WTC11 (cell line): ENCODE results near the gene DDX21. TPM values are rescaled to one million over a fixed set of nuclear protein-coding genes. Genes with fewer than 3 reads are reported as not detected.

ENCODE experiments used
- ATAC-seq: fragments of 200-7000 bp; cut with Tn5 transposase; 2 replicates; pipeline ENCODE4 v1.10.0; 2021; ENCODE audit warnings: mild to moderate bottlenecking, moderate library complexity
- CTCF ChIA-PET: fragments of 300-600 bp; sonication (Branson Sonifier 250); formaldehyde crosslinking; loops from one replicate; lab custom pipeline; 2021; ENCODE audit warnings: antibody characterized with exemption; lab: Charles Lee
- POLR2A ChIA-PET: fragments of 350-600 bp; sonication (Branson Sonifier 250); formaldehyde crosslinking; loops from one replicate; lab custom pipeline; 2021; ENCODE audit warnings: antibody characterized with exemption; lab: Charles Lee
- DNase-seq: peaks from one replicate; pipeline ENCODE4 v3.0.0; 2021; ENCODE audit warnings: low spot score
- H3K27ac Mint-ChIP-seq: 2 replicates; pipeline ENCODE4 v1.8.0; 2021; ENCODE audit warnings: mixed read lengths
- H3K27me3 Mint-ChIP-seq: 2 replicates; pipeline ENCODE4 v1.8.0; 2021; ENCODE audit warnings: low read depth, mild to moderate bottlenecking, moderate library complexity, mixed read lengths
- H3K36me3 Mint-ChIP-seq: 2 replicates; pipeline ENCODE4 v1.8.0; 2021; ENCODE audit warnings: mixed read lengths
- H3K4me1 Mint-ChIP-seq: 2 replicates; pipeline ENCODE4 v1.8.0; 2022; ENCODE audit warnings: mixed read lengths
- H3K4me3 Mint-ChIP-seq: 2 replicates; pipeline ENCODE4 v1.8.0; 2021; ENCODE audit warnings: mild to moderate bottlenecking, moderate library complexity, mixed read lengths
- H3K9me3 Mint-ChIP-seq: 2 replicates; pipeline ENCODE4 v1.8.0; 2021; ENCODE audit warnings: mixed read lengths
- ARID4B ChIP-seq: sonication (generic); formaldehyde crosslinking; IDR thresholded peaks from 2 replicates; pipeline ENCODE4 v1.8.0; 2023; ENCODE audit warnings: missing genetic modification reagents, mild to moderate bottlenecking, borderline replicate concordance
- CTCF ChIP-seq: fragments of 200-600 bp; IDR thresholded peaks from 2 replicates; pipeline ENCODE4 v1.8.0; 2022; ENCODE audit warnings: antibody characterized with exemption
- E2F5 ChIP-seq: sonication (generic); formaldehyde crosslinking; IDR thresholded peaks from 2 replicates; pipeline ENCODE4 v1.8.1; 2022; ENCODE audit warnings: mild to moderate bottlenecking, moderate library complexity, missing genetic modification reagents
- ESRRA ChIP-seq: sonication (generic); formaldehyde crosslinking; IDR thresholded peaks from 2 replicates; pipeline ENCODE4 v1.8.1; 2022; ENCODE audit warnings: mild to moderate bottlenecking, missing genetic modification reagents, borderline replicate concordance
- GABPB1 ChIP-seq: sonication (generic); formaldehyde crosslinking; IDR thresholded peaks from 2 replicates; pipeline ENCODE4 v1.8.1; 2023; ENCODE audit warnings: mild to moderate bottlenecking, missing genetic modification reagents
- GTF2I ChIP-seq: fragments of 250-450 bp; sonication (Bioruptor Pico); conservative IDR thresholded peaks from 2 replicates; pipeline ENCODE4 v1.4.0; 2021; ENCODE audit warnings: mild to moderate bottlenecking
- JAZF1 ChIP-seq: fragments of 250-450 bp; sonication (Bioruptor Pico); IDR thresholded peaks from 2 replicates; pipeline ENCODE4 v1.9.0; 2021; ENCODE audit warnings: moderate library complexity, mild to moderate bottlenecking, inconsistent platforms
- JUN ChIP-seq: sonication (generic); formaldehyde crosslinking; IDR thresholded peaks from 2 replicates; pipeline ENCODE4 v1.8.0; 2023; ENCODE audit warnings: mild to moderate bottlenecking, missing genetic modification reagents
- MYBL2 ChIP-seq: sonication (generic); formaldehyde crosslinking; IDR thresholded peaks from 2 replicates; pipeline ENCODE4 v1.8.1; 2023; ENCODE audit warnings: mild to moderate bottlenecking, moderate library complexity, missing genetic modification reagents
- NFYB ChIP-seq: sonication (generic); formaldehyde crosslinking; conservative IDR thresholded peaks from 2 replicates; pipeline ENCODE4 v1.8.0; 2022; ENCODE audit warnings: low read depth, missing genetic modification reagents
- NR1H2 ChIP-seq: sonication (generic); formaldehyde crosslinking; IDR thresholded peaks from 2 replicates; pipeline ENCODE4 v1.9.0; 2021; ENCODE audit warnings: mild to moderate bottlenecking, moderate library complexity, missing genetic modification reagents
- OVOL2 ChIP-seq: fragments of 250-450 bp; sonication (Bioruptor Pico); IDR thresholded peaks from 2 replicates; pipeline ENCODE4 v1.9.0; 2021; ENCODE audit warnings: mild to moderate bottlenecking, borderline replicate concordance
- PREB ChIP-seq: sonication (generic); formaldehyde crosslinking; IDR thresholded peaks from 2 replicates; pipeline ENCODE4 v1.8.1; 2022; ENCODE audit warnings: mild to moderate bottlenecking, missing genetic modification reagents, moderate library complexity, borderline replicate concordance
- TEAD1 ChIP-seq: sonication (generic); formaldehyde crosslinking; IDR thresholded peaks from 2 replicates; pipeline ENCODE4 v1.8.0; 2022; ENCODE audit warnings: mild to moderate bottlenecking, missing genetic modification reagents
- ZNF219 ChIP-seq: sonication (generic); formaldehyde crosslinking; IDR thresholded peaks from 2 replicates; pipeline ENCODE4 v1.8.0; 2023; ENCODE audit warnings: missing genetic modification reagents, mild to moderate bottlenecking, borderline replicate concordance
- ZNF416 ChIP-seq: fragments of 250-450 bp; sonication (Bioruptor Pico); IDR thresholded peaks from 2 replicates; pipeline ENCODE4 v1.9.0; 2021; ENCODE audit warnings: mild to moderate bottlenecking, inconsistent platforms
- total RNA-seq: library from RNA; stranded (reverse); gene quantifications from 3 replicates; pipeline ENCODE4 v1.2.3, GENCODE V29; 2021
- TF ChIP-seq, protein P1 (sequence below): fragments of 250-450 bp; sonication (Bioruptor Pico); IDR thresholded peaks from 2 replicates; pipeline ENCODE4 v1.9.0; 2021; ENCODE audit warnings: moderate library complexity, mild to moderate bottlenecking, inconsistent platforms, borderline replicate concordance

Gene DDX21
- total RNA-seq, 1 experiment from 2014 or later = 194 TPM

DNA sequence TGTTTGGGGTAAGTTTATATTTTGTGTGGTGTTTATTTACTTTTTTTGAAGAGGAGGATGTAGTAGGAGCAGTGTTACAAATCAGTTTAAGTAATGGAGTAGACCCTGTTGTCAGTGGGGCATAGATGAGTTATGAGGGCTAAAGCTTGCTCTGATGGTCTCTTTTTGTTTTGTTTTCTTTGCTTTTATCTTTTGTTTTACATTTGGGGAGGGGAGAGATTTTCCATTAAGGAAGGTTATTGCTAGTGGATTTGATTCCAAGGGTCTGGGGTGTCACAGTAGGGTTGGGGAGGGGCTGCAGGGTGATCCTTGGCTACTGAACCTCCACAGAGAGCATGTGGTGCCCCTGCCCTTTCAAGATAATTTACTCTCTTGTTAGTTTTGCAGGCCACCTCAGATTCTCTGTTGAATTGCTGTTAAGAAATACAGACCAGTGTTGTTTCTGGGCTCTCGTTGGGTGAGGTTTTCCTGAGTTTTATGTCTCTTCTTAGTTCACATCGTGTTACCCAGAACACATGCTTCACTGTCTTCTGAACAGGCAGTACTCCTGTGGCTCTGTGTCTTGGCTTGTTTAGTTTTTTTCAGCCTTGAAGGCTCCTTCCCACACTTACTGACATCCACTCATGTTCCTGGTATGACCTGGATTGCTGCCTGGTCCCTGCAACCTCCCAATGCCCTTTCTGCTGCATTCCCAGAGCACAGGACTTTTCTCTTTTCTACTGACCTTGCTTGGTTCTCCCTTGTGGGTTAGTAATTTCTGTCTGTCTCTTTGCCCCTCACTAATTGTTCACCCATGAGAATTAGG, 36.9 kb downstream of the DDX21 start:
- no peak for TF ChIP-seq TEAD1 (CRISPR knock-in tag)
- TF ChIP-seq ZNF219 (CRISPR knock-in tag) = no peak
- TF ChIP-seq MYBL2 (CRISPR knock-in tag) = no peak
- no peak for TF ChIP-seq GTF2I (CRISPR knock-in tag)
- TF ChIP-seq ZNF416 = no peak
- DNase-seq = no peak
- H3K4me3 Mint-ChIP-seq = no peak overlapping the region
- H3K27me3 Mint-ChIP-seq = no peaks in the 10 kb centered on the region
- peaks cover 24% of the 10 kb centered on the region for H3K4me1 Mint-ChIP-seq
- peak overlapping the region; percentile 14; the same call in 1 of the 2 replicates for H3K27ac Mint-ChIP-seq
- H3K9me3 Mint-ChIP-seq = no peaks in the 10 kb centered on the region
- CTCF ChIA-PET = no interaction called here
- POLR2A ChIA-PET = no interaction called here
- ATAC-seq = no peak
- no peaks in the 10 kb centered on the region for H3K36me3 Mint-ChIP-seq

GRCh38 chr10:68997211-68997610, 41.2 kb downstream of the DDX21 start:
- ATAC-seq = no peak
- Mint-ChIP-seq H3K36me3 (peaks cover 13% of the 10 kb centered on the region; the same call in 1 of the 2 replicates), H3K27me3 (no peaks in the 10 kb centered on the region), H3K27ac (peak overlapping the region; percentile 72), H3K4me3 (no peak overlapping the region), H3K4me1 (peaks cover 6% of the 10 kb centered on the region; the same call in 1 of the 2 replicates), H3K9me3 (no peaks in the 10 kb centered on the region)
- ChIA-PET POLR2A (no interaction called here), CTCF (no interaction called here)
- no peak for DNase-seq
- TF ChIP-seq JUN (CRISPR knock-in tag) (no peak), ZNF219 (CRISPR knock-in tag) (no peak), GABPB1 (CRISPR knock-in tag) (no peak), NR1H2 (CRISPR knock-in tag) (no peak), ESRRA (no peak), JAZF1 (no peak), OVOL2 (CRISPR knock-in tag) (no peak), NFYB (CRISPR knock-in tag) (no peak), PREB (CRISPR knock-in tag) (no peak), CTCF (no peak), E2F5 (CRISPR knock-in tag) (no peak), ARID4B (CRISPR knock-in tag) (no peak)
- TF ChIP-seq, protein P1, sequence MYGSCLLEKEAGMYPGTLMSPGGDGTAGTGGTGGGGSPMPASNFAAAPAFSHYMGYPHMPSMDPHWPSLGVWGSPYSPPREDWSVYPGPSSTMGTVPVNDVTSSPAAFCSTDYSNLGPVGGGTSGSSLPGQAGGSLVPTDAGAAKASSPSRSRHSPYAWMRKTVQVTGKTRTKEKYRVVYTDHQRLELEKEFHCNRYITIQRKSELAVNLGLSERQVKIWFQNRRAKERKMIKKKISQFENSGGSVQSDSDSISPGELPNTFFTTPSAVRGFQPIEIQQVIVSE (CRISPR knock-in tag) = no peak
